A673 (cell line): ENCODE results near the gene TSC22D3.

Experiments used
- EZH2 ChIP-seq: fragments of 200-600 bp; sonication (generic); IDR thresholded peaks from 2 replicates; pipeline ENCODE4 v1.6.1; 2017; ENCODE audit warnings: borderline replicate concordance, low read depth, mild to moderate bottlenecking, mixed read lengths, antibody characterized with exemption, low read length; ENCODE audit not compliant: poor library complexity, severe bottlenecking
- TF ChIP-seq, protein P1 (sequence below): fragments of 300-800, 200-600 bp; sonication (generic); conservative IDR thresholded peaks from 2 replicates; pipeline ENCODE4 v1.5.1; 2017; ENCODE audit warnings: low read depth, mild to moderate bottlenecking, antibody characterized with exemption, low read length, moderate library complexity, mixed read lengths

DNA sequence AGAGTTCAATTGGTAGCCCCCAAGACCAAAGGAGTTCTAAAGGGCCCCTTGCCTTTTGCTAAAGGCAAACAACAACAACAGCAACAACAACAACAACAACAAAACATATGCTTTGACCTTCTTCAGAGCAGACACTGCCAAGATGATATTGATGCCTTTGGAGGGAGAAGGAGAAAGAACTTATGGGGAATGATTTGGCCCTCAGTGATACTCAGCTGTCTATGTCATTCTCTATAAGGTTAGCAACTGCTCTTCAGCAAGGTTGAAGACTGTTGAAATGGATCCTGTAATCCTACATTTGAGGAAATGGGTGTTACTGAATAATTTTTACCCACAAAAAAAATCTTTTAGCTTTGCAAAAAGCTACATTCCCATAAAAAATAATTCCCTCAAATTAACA, 74.8 kb downstream of the TSC22D3 start:
- TF ChIP-seq, protein P1, sequence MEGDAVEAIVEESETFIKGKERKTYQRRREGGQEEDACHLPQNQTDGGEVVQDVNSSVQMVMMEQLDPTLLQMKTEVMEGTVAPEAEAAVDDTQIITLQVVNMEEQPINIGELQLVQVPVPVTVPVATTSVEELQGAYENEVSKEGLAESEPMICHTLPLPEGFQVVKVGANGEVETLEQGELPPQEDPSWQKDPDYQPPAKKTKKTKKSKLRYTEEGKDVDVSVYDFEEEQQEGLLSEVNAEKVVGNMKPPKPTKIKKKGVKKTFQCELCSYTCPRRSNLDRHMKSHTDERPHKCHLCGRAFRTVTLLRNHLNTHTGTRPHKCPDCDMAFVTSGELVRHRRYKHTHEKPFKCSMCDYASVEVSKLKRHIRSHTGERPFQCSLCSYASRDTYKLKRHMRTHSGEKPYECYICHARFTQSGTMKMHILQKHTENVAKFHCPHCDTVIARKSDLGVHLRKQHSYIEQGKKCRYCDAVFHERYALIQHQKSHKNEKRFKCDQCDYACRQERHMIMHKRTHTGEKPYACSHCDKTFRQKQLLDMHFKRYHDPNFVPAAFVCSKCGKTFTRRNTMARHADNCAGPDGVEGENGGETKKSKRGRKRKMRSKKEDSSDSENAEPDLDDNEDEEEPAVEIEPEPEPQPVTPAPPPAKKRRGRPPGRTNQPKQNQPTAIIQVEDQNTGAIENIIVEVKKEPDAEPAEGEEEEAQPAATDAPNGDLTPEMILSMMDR, result no peak
- no peak for TF ChIP-seq EZH2
